HT-29 (cell line): ENCODE measurements around the gene NDUFA1. TPM values are rescaled to one million over a fixed set of nuclear protein-coding genes. Genes with fewer than 3 reads are reported as not detected.
"Not testable (repeated sequence)": the region's sequence is repeated elsewhere in the genome, so short reads cannot be mapped to it uniquely, and the experiment has no call there.

ENCODE experiments used
- DNase-seq: peaks from one replicate; pipeline ENCODE4 v3.0.0-alpha.2; 2015; ENCODE audit warnings: low spot score
- total RNA-seq: library from RNA; depleted of rRNA; stranded (reverse); fragments of >200 nt; shearing (Covaris generic); gene quantifications from 2 replicates; pipeline ENCODE4 v1.2.3, GENCODE V29; 2014; rRNA removed

Gene NDUFA1
- total RNA-seq, 1 experiment from 2014 or later = 65.6 TPM

- DNase-seq = no peak
These were observed 29.3 kb downstream of the NDUFA1 start for GRCh38 chrX:119900976-119901375.

GRCh38 chrX:119916310-119916709, 44.7 kb downstream of the NDUFA1 start:
- no peak for DNase-seq

GRCh38 chrX:119917877-119918276, 46.2 kb downstream of the NDUFA1 start:
- DNase-seq = no peak

- DNase-seq = no peak
These were observed 48.4 kb downstream of the NDUFA1 start for GRCh38 chrX:119919835-119920585.

GRCh38 chrX:119922391-119922790, 50.8 kb downstream of the NDUFA1 start:
- DNase-seq = not testable (repeated sequence)

Other genes starting within 250 kb of the NDUFA1 start
- 0.10 and 0.53 TPM in 2 replicates for gene SEPTIN6, start 178.7 kb upstream of the NDUFA1 start, total RNA-seq
- 1.0 TPM in 1 of 2 replicates, not detected in the other for gene SOWAHD, start 113.2 kb upstream of the NDUFA1 start, total RNA-seq
- gene RPL39, start 80.2 kb upstream of the NDUFA1 start, total RNA-seq = 753 and 894 TPM in 2 replicates
- gene UPF3B, start 18.9 kb upstream of the NDUFA1 start, total RNA-seq = 4.8 and 5.1 TPM in 2 replicates
- 16.5 and 19.2 TPM in 2 replicates for gene RNF113A, start 99 bp upstream of the NDUFA1 start, total RNA-seq
- gene AKAP14, start 24.1 kb downstream of the NDUFA1 start, total RNA-seq = not detected in 2 replicates
- gene NKAP, start 71.9 kb downstream of the NDUFA1 start, total RNA-seq = 2.4 and 2.9 TPM in 2 replicates
- gene RHOXF2B, start 205.9 kb downstream of the NDUFA1 start, total RNA-seq = not detected in 2 replicates
- not detected in 2 replicates for gene RHOXF1, start 244.1 kb downstream of the NDUFA1 start, total RNA-seq